Mesendoderm (in vitro differentiated cells): ENCODE results near the gene MNX1.

Experiments used
- DNase-seq: peaks from one replicate; pipeline ENCODE4 v3.0.0; 2013
- H2AK5ac ChIP-seq: 2 replicates; pipeline ENCODE4 v1.6.1; 2013; ENCODE audit warnings: low read length, inconsistent platforms
- H2BK120ac ChIP-seq: 2 replicates; pipeline ENCODE4 v1.6.1; 2013; ENCODE audit warnings: low read depth, mild to moderate bottlenecking, low read length, moderate library complexity, mixed read lengths
- H2BK15ac ChIP-seq: replicated peaks from 2 replicates; pipeline ENCODE4 v1.6.1; 2013; ENCODE audit warnings: low read depth, mild to moderate bottlenecking, moderate library complexity
- H2BK5ac ChIP-seq: 2 replicates; pipeline ENCODE4 v1.6.1; 2013; ENCODE audit warnings: low read length, inconsistent platforms
- H3K18ac ChIP-seq: 2 replicates; pipeline ENCODE4 v1.6.1; 2013; ENCODE audit warnings: mild to moderate bottlenecking, low read length, mixed read lengths
- H3K23ac ChIP-seq: one replicate; pipeline ENCODE4 v1.6.1; 2013; ENCODE audit warnings: low read length
- H3K27ac ChIP-seq: 2 replicates; pipeline ENCODE4 v1.5.1; 2013; ENCODE audit warnings: low read depth, mild to moderate bottlenecking, inconsistent platforms, low read length, moderate library complexity
- H3K27me3 ChIP-seq: 2 replicates; pipeline ENCODE4 v1.6.1; 2013; ENCODE audit warnings: low read length, control low read depth, mild to moderate bottlenecking, inconsistent platforms; ENCODE audit not compliant: insufficient read depth, poor library complexity
- H3K36me3 ChIP-seq: 2 replicates; pipeline ENCODE4 v1.6.1; 2013; ENCODE audit warnings: low read length, inconsistent platforms; ENCODE audit not compliant: control insufficient read depth, insufficient read depth
- H3K4ac ChIP-seq: one replicate; pipeline ENCODE4 v1.6.1; 2013; ENCODE audit warnings: low read depth, mild to moderate bottlenecking, low read length, moderate library complexity
- H3K4me1 ChIP-seq: 2 replicates; pipeline ENCODE4 v1.6.1; 2013; ENCODE audit warnings: low read depth, low read length, inconsistent platforms; ENCODE audit not compliant: control insufficient read depth
- H3K4me2 ChIP-seq: 2 replicates; pipeline ENCODE4 v1.6.1; 2013; ENCODE audit warnings: low read length
- H3K4me3 ChIP-seq: 2 replicates; pipeline ENCODE4 v1.5.1; 2013; ENCODE audit warnings: mild to moderate bottlenecking, low read length
- H3K56ac ChIP-seq: one replicate; pipeline ENCODE4 v1.6.1; 2013; ENCODE audit warnings: low read length
- H3K79me1 ChIP-seq: 2 replicates; pipeline ENCODE4 v1.6.1; 2013; ENCODE audit warnings: low read length, inconsistent platforms
- H3K79me2 ChIP-seq: 2 replicates; pipeline ENCODE4 v1.6.1; 2013; ENCODE audit warnings: mild to moderate bottlenecking, low read length; ENCODE audit not compliant: control insufficient read depth, insufficient read depth
- H3K9ac ChIP-seq: 2 replicates; pipeline ENCODE4 v1.6.1; 2013; ENCODE audit warnings: low read length, inconsistent platforms
- H4K5ac ChIP-seq: one replicate; pipeline ENCODE4 v1.6.1; 2013; ENCODE audit warnings: low read length
- H4K8ac ChIP-seq: one replicate; pipeline ENCODE4 v1.6.1; 2013; ENCODE audit warnings: low read depth, mild to moderate bottlenecking, control low read depth, low read length, moderate library complexity
- WGBS: extraction: QIAGEN DNeasy Blood & Tissue Kit; methylation state at CpG from one replicate; pipeline ENCODE4 v1.1.7; 2013; ENCODE audit warnings: low lambda C conversion rate, missing lambda C conversion rate; ENCODE audit not compliant: insufficient coverage; ENCODE audit errors: extremely low coverage; 5-methylcytosine and 5-hydroxymethylcytosine counted together

MNX1 gene

DNA sequence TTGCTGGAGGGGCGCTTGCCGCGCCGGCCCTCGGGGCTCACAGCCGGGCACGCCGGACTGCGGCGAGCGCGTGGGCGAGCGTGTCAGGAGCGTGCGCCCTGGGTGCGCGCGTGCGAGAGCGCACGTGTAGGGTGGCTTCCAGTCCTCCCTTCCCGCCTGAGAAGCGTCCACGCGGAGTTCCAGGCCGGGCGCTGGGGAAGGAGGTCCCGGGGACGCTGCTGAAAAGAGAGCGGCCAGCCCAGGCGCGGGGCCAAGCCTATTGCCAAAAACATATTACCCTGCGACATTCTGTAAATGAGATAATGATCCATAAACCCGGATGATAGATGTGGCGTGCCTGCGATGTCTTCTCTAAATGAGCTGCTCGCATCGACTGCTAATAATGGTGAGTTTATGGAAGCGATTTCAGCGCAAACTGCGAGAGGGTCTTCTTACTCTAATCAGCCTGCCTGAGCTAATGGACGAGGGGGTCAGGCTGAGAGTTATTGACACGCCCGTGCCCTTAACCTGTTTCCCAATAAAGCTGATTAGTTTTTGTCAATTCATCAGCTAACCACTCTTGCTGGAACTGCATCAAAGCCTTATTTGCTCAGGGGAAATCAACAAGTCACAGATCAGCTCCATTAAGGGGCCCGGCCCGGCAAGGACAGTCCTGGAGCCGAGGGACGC is 8.0 kb upstream of the MNX1 start:
- Histone ChIP-seq H3K4me1 (peaks cover 5% of the 10 kb centered on the region), H3K4ac (no peak overlapping the region), H4K5ac (no peak overlapping the region), H2BK120ac (no peak overlapping the region), H3K27me3 (peaks cover 87% of the 10 kb centered on the region), H3K36me3 (no peaks in the 10 kb centered on the region), H3K4me2 (no peak overlapping the region), H3K18ac (no peak overlapping the region), H3K27ac (no peak overlapping the region), H3K23ac (no peak overlapping the region), H2BK5ac (no peak overlapping the region), H3K9ac (no peak overlapping the region), H3K79me2 (no peaks in the 10 kb centered on the region), H2AK5ac (no peak overlapping the region), H2BK15ac (no peak overlapping the region), H3K4me3 (no peak overlapping the region), H3K79me1 (no peaks in the 10 kb centered on the region), H4K8ac (no peak overlapping the region), H3K56ac (no peak overlapping the region)
- peak; percentile 17 for DNase-seq
- no CpG with 5 or more reads among the region's 49 CpGs for WGBS

DNA sequence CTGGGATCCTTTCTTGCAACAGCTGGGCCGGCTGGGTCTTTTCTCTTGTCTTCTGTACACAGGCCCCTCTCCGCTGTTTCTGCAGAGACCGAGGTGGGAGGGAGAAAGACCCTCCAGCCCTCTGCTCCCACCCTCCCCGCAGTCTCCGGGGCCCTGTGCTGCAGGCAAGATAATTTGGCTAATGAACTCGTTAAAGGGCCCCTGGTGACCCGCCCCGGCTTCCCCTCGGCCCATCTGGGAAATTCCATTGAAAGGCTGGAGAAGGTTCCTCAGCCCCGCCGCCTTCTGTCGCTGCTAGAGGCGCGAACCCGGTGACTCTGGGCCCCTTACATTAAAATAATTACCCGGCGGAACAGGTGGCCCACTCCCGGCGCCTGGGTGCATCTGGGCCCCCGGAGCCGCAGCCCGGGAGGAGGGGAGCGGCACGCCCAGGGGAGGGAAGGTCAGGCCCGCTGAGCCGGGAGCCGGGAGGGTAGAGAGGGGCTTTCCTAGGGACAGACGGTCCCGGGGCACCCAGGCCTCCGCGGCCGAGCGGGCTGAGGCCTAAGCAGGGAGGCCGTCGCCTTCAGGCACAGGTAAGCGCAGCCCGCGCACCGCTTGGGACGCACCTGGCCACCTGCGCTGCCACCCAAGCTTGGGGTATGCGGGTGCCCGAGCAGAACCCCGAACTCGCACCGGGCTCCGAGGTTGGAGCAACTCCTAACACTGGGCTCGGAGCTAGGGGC is 7.3 kb upstream of the MNX1 start:
- Histone ChIP-seq H3K9ac (no peak overlapping the region), H2BK120ac (no peak overlapping the region), H3K4me2 (no peak overlapping the region), H2BK15ac (no peak overlapping the region), H2AK5ac (no peak overlapping the region), H3K79me1 (no peaks in the 10 kb centered on the region), H3K4ac (no peak overlapping the region), H4K5ac (no peak overlapping the region), H3K36me3 (no peaks in the 10 kb centered on the region), H4K8ac (no peak overlapping the region), H3K27ac (no peak overlapping the region), H3K18ac (no peak overlapping the region), H3K23ac (peak overlapping the region; percentile 83), H3K56ac (no peak overlapping the region), H3K4me3 (no peak overlapping the region), H3K27me3 (peaks cover 84% of the 10 kb centered on the region), H2BK5ac (no peak overlapping the region), H3K4me1 (peaks cover 7% of the 10 kb centered on the region), H3K79me2 (no peaks in the 10 kb centered on the region)
- peak; percentile 38 for DNase-seq
- no CpG with 5 or more reads among the region's 48 CpGs for WGBS

DNA sequence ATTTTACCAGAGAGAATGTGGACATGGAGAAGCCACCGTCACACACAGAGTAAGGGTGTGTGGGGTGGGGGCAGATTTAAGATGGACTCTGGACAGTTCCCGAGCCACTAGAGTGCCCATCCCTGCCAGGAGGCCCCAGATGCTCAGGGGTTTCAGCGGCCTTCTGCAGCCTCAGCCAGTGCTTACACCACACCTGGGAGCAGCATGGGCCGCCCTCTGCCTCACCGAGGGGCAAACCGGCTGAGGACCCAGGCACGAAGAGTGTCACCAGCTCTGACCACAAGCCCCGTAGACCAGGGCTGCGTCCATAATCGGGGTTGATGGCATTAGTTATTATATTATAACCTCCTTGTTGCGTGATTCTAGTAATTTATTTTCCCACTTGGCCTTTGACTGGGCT is 6.7 kb upstream of the MNX1 start:
- no peak overlapping the region for H3K27ac ChIP-seq
- no peaks in the 10 kb centered on the region for H3K79me1 ChIP-seq
- no CpG with 5 or more reads among the region's 11 CpGs for WGBS
- no peak overlapping the region for H3K4me2 ChIP-seq
- H3K18ac ChIP-seq, result no peak overlapping the region
- no peak overlapping the region for H3K23ac ChIP-seq
- H2BK15ac ChIP-seq, result no peak overlapping the region
- H2BK5ac ChIP-seq, result no peak overlapping the region
- H3K4ac ChIP-seq, result no peak overlapping the region
- H3K4me3 ChIP-seq, result no peak overlapping the region
- no peaks in the 10 kb centered on the region for H3K79me2 ChIP-seq
- H3K27me3 ChIP-seq, result peaks cover 79% of the 10 kb centered on the region
- no peak overlapping the region for H3K9ac ChIP-seq
- H4K8ac ChIP-seq, result no peak overlapping the region
- peaks cover 7% of the 10 kb centered on the region for H3K4me1 ChIP-seq
- no peak overlapping the region for H2AK5ac ChIP-seq
- no peaks in the 10 kb centered on the region for H3K36me3 ChIP-seq
- H4K5ac ChIP-seq, result no peak overlapping the region
- no peak for DNase-seq
- H3K56ac ChIP-seq, result no peak overlapping the region
- H2BK120ac ChIP-seq, result no peak overlapping the region

DNA sequence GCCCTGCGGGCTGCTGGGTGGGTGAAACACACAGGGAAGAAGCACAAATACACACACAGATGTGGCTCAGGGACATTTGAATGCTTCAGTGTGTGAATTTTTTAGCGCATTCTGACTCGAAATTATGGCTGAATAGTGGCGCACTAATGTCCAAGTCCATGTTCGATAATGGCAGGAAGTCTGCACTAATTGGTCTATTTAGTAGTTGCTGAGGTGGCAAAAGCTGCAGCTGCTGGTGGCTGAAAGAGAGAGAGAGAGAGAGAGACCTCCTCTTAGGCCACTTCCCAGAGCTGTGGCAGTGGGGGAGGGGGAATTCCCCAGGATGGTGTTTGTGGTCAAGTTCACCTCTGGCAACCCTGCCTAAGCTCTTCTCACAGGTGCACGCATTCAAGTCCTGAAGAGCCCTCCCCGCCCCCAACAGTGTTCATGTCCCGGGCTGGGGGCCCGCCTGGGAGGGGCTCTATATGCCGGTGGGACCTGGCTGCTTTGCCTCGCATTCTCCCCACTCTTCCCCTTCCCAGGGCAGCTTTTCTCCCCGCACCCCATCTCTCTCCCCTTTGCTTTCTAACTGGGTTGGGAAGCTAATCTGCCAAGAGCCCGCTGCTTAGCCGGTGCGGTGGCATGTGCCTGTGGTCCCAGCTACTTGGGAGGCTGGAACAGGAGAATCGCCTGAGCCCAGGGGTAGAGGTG is 6.0 kb upstream of the MNX1 start:
- no peak overlapping the region for H3K18ac ChIP-seq
- H3K4ac ChIP-seq, result no peak overlapping the region
- no peak overlapping the region for H2BK120ac ChIP-seq
- no peaks in the 10 kb centered on the region for H3K36me3 ChIP-seq
- no peak overlapping the region for H3K27ac ChIP-seq
- H3K9ac ChIP-seq, result no peak overlapping the region
- no peak overlapping the region for H2AK5ac ChIP-seq
- DNase-seq, result peak; percentile 54
- no peak overlapping the region for H2BK5ac ChIP-seq
- peaks cover 79% of the 10 kb centered on the region for H3K27me3 ChIP-seq
- no peak overlapping the region for H2BK15ac ChIP-seq
- H3K79me2 ChIP-seq, result no peaks in the 10 kb centered on the region
- no peak overlapping the region for H4K8ac ChIP-seq
- H4K5ac ChIP-seq, result no peak overlapping the region
- peaks cover 8% of the 10 kb centered on the region for H3K4me1 ChIP-seq
- H3K4me2 ChIP-seq, result no peak overlapping the region
- no peak overlapping the region for H3K56ac ChIP-seq
- WGBS, result no CpG with 5 or more reads among the region's 16 CpGs
- H3K79me1 ChIP-seq, result no peaks in the 10 kb centered on the region
- no peak overlapping the region for H3K4me3 ChIP-seq
- H3K23ac ChIP-seq, result no peak overlapping the region

DNA sequence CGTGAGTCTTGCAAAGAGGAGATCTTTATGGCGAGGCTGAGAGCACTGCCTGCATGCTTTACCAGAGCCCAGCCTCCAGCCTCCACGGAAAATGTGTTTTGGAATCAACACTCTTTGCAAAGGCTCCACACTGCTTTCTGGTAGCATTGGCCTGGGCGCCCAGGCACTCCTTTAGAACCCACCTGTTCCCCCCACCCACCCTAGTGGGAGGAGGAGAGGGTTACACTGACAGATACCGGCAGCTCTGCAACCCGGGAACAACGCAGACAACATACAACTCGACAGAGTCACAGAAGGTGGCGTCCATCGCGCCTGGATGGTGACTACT is 5.5 kb upstream of the MNX1 start:
- no peak overlapping the region for H3K4me2 ChIP-seq
- H2AK5ac ChIP-seq, result no peak overlapping the region
- H3K23ac ChIP-seq, result no peak overlapping the region
- no peak overlapping the region for H3K56ac ChIP-seq
- H3K4me1 ChIP-seq, result peaks cover 9% of the 10 kb centered on the region
- H3K79me1 ChIP-seq, result no peaks in the 10 kb centered on the region
- peak; percentile 19 for DNase-seq
- H2BK120ac ChIP-seq, result no peak overlapping the region
- peaks cover 79% of the 10 kb centered on the region for H3K27me3 ChIP-seq
- H3K36me3 ChIP-seq, result no peaks in the 10 kb centered on the region
- H2BK15ac ChIP-seq, result no peak overlapping the region
- H3K9ac ChIP-seq, result no peak overlapping the region
- H3K79me2 ChIP-seq, result no peaks in the 10 kb centered on the region
- H4K8ac ChIP-seq, result no peak overlapping the region
- H3K4ac ChIP-seq, result no peak overlapping the region
- H3K18ac ChIP-seq, result no peak overlapping the region
- no peak overlapping the region for H3K4me3 ChIP-seq
- WGBS, result no CpG with 5 or more reads among the region's 11 CpGs
- H4K5ac ChIP-seq, result no peak overlapping the region
- H3K27ac ChIP-seq, result no peak overlapping the region
- H2BK5ac ChIP-seq, result no peak overlapping the region
